Activated CD4-positive, alpha-beta T cell treated with anti-CD3 and anti-CD28 coated beads, Interleukin-2, amount 10 ng/mL, durations not matched to agents 24 days and 14 days (primary cell): ENCODE results near the gene TBC1D21. TPM values are rescaled to one million over a fixed set of nuclear protein-coding genes. Genes with fewer than 3 reads are reported as not detected.

Source experiments
- DNase-seq: peaks from one replicate; pipeline ENCODE4 v3.0.0; 2022
- H3K27ac Mint-ChIP-seq: one replicate; pipeline ENCODE4 v1.8.0; 2022; ENCODE audit warnings: mild to moderate bottlenecking, mixed read lengths
- H3K27me3 Mint-ChIP-seq: one replicate; pipeline ENCODE4 v1.8.0; 2022; ENCODE audit warnings: mixed read lengths
- H3K36me3 Mint-ChIP-seq: one replicate; pipeline ENCODE4 v1.8.0; 2022; ENCODE audit warnings: low read depth, mild to moderate bottlenecking, mixed read lengths
- H3K4me1 Mint-ChIP-seq: one replicate; pipeline ENCODE4 v1.8.0; 2021; ENCODE audit warnings: mixed read lengths
- H3K4me3 Mint-ChIP-seq: one replicate; pipeline ENCODE4 v1.8.0; 2022; ENCODE audit warnings: mild to moderate bottlenecking, moderate library complexity, mixed read lengths
- H3K9me3 Mint-ChIP-seq: one replicate; pipeline ENCODE4 v1.8.0; 2021; ENCODE audit warnings: mixed read lengths
- intact Hi-C: fragments of 100-400 bp; cut with micrococcal nuclease; formaldehyde crosslinking; loops from one replicate; pipeline ENCODE4 v1.15.1; 2023
- total RNA-seq: library from RNA; stranded (reverse); gene quantifications from 2 replicates; pipeline ENCODE4 v1.2.3, GENCODE V29; 2022

The TBC1D21 gene
- total RNA-seq, 1 donor from 2014 or later, result not detected

DNA sequence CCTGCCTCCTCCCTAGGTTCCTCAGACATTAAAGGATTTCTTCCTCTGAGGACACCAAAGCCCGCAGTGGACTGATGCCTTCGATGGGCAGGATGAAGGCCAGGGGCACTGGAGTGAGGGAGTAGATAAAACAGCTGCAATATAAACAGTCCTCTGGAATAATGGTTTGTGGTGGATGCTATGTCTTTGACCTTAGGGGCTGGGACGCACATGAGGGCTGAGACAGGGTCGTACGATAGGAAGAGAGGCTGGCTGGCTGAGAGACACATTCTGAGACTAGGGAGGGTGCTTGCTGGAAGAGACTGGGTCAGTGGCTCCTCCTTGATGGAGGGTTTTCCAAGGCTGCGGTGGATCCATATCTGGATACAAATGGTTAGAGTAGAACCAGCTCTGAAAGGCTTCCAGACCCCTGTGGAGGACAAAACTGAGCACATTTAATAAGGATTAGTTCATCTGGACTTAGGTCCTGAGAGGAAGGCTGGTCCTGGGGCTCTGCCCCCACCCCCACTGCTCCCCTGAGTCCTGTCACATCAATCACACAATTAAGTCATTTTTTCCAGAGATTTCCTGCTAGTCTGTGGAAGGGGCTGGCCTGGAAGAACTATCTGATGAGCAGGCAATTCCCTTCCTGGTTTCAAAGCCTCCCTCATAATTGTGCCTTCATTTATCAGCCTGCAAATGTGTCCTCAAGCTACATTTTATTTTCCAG is 15.8 kb downstream of the TBC1D21 start:
- Mint-ChIP-seq H3K27ac (no peak overlapping the region), H3K9me3 (no peaks in the 10 kb centered on the region), H3K27me3 (peaks cover 9% of the 10 kb centered on the region), H3K36me3 (no peaks in the 10 kb centered on the region), H3K4me3 (no peak overlapping the region), H3K4me1 (no peaks in the 10 kb centered on the region)
- intact Hi-C loops, result no loop called here
- DNase-seq, result no peak

DNA sequence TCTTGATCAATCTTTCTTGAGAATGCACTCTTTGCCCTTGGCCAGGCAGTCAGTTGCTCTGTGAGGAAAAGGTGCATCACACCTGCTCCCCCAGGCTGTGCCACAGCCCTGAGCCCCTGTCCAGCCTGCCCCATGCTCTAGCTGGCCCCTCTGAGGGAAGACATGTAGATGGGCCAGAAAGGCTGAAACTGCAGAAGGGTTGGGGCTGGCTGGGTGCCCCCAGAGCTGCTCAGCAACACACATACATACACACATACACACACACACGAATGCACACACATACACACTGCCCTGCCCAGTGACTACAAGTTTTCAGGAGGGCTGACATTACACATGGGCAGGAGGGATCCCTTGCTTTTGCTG is 16.4 kb downstream of the TBC1D21 start:
- no peak for DNase-seq
- H3K4me3 Mint-ChIP-seq, result no peak overlapping the region
- no peaks in the 10 kb centered on the region for H3K4me1 Mint-ChIP-seq
- H3K9me3 Mint-ChIP-seq, result no peaks in the 10 kb centered on the region
- H3K27me3 Mint-ChIP-seq, result peaks cover 9% of the 10 kb centered on the region
- no peak overlapping the region for H3K27ac Mint-ChIP-seq
- intact Hi-C loops, result no loop called here
- H3K36me3 Mint-ChIP-seq, result no peaks in the 10 kb centered on the region

DNA sequence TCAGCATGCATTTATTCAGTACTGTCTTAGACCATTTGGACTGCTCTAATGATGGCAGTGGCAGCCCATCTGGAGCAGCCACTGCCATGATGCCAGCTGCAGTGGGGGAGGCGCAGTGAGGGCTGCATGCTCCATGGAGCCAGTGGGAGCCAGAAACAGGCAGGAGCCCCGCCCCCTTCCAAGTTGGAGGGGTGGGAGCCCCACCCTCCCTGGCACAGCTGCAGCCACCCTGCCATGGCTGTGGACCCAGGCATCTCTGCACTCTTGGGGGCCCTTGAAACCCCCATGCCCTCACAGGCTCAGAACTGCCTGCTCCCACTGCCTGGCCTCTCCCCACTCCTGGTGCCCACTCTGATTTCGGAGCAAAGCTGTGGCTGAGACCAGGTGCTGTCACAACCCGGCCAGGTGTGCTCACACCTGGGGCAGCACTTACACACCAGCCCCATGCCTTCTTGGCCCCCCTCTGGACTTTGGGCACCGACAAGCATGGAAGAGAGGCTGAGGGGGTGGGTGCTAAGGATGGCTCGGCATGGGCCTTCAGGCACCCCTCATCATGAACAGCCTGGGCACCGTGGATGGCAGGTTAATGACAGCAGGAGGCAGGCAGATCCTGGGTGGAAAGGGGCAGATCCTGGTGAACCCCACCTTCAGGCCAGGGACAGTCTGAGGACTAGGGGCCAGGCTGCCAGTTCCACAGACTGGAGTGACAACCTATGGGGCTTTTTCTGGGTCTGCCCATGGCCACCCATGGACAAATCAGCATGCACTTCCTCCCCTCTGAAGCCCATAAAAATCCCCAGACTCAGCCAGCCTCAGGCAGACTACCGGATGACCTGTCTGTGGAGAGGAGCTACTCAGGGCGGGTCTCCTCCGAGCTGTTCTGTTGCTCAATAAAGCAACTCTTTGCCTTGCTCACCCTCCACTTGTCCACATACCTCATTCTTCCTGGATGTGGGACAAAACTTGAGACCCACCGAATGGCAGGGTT is 18.3 kb downstream of the TBC1D21 start:
- intact Hi-C loops, result no loop called here
- H3K27ac Mint-ChIP-seq, result no peak overlapping the region
- H3K36me3 Mint-ChIP-seq, result no peaks in the 10 kb centered on the region
- H3K27me3 Mint-ChIP-seq, result peaks cover 9% of the 10 kb centered on the region
- no peak for DNase-seq
- no peak overlapping the region for H3K4me3 Mint-ChIP-seq
- no peaks in the 10 kb centered on the region for H3K4me1 Mint-ChIP-seq
- H3K9me3 Mint-ChIP-seq, result no peaks in the 10 kb centered on the region

DNA sequence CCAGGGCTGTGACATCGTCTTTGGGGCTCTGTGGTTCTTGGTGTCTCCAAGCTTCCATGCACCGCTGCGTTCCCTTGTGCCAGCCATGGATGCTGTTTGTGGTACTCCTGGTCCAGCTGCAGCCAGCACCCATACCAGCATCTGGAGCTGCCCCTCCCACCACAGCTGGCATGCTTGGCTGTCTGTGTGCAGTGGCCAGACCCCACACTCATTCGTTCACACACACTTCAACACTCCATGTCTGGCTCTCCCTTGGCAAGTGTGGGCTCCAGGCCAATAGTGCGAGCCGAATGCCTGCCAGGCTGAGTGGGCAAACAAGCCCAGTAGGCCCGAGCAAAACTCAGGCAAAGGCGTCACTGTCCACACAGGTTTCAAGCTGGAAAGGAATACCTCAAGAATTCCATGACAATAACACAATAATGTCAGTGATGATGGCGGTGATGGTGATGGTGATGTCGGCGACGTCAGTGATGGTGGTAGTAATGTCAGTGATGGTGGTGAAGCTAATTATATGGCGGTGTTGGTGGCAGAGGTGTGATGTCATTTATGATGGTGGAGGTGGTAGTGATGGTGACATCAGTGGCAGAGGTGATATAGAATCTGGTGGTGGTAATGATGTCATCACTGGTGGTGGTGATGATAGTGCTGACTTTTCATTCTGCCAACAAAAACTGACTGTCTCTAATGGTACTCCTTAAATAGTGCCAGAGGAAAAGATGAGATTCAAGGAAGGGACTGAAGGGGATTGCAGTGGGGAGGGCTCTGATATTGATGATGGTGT is 19.3 kb downstream of the TBC1D21 start:
- Mint-ChIP-seq H3K27me3 (peaks cover 9% of the 10 kb centered on the region), H3K4me1 (no peaks in the 10 kb centered on the region), H3K36me3 (no peaks in the 10 kb centered on the region), H3K4me3 (no peak overlapping the region), H3K9me3 (no peaks in the 10 kb centered on the region), H3K27ac (no peak overlapping the region)
- intact Hi-C loops, result no loop called here
- no peak for DNase-seq

DNA sequence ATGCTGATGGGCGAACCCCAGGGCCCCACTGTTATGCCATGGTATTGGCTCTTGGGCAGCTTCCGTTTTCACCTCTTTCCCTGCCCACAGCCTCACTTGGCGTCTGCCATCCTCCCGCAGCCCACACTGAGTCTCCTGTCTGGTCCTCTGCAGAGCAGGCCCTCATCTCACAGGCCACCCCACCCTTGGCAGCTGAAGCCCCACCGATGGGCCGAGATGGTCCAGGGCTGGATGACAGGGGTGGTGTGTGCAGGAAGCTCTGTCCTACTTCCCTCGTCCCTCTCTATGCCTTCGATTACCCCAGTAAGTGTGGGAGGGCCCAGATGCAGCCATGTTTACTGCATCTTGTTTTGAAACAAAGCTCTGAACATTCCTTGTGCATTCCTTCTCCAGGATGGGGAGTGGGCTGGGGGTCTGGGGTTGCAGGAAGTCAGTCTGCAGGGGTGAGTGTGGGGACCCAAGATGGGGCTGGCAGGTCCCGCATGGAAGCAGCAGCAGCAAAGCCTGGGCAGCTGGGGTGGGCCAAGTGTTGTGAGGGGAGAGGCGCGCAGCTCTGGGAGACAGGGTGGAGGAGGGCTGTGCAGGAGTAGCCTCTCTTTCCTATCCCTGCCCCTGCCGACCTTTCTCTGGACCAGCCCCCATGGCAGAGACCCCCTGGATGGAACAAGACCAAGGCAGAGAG is 20.9 kb downstream of the TBC1D21 start:
- peaks cover 10% of the 10 kb centered on the region for H3K27me3 Mint-ChIP-seq
- no peaks in the 10 kb centered on the region for H3K9me3 Mint-ChIP-seq
- DNase-seq, result no peak
- no peaks in the 10 kb centered on the region for H3K36me3 Mint-ChIP-seq
- H3K4me3 Mint-ChIP-seq, result no peak overlapping the region
- H3K4me1 Mint-ChIP-seq, result no peaks in the 10 kb centered on the region
- intact Hi-C loops, result no loop called here
- H3K27ac Mint-ChIP-seq, result no peak overlapping the region

DNA sequence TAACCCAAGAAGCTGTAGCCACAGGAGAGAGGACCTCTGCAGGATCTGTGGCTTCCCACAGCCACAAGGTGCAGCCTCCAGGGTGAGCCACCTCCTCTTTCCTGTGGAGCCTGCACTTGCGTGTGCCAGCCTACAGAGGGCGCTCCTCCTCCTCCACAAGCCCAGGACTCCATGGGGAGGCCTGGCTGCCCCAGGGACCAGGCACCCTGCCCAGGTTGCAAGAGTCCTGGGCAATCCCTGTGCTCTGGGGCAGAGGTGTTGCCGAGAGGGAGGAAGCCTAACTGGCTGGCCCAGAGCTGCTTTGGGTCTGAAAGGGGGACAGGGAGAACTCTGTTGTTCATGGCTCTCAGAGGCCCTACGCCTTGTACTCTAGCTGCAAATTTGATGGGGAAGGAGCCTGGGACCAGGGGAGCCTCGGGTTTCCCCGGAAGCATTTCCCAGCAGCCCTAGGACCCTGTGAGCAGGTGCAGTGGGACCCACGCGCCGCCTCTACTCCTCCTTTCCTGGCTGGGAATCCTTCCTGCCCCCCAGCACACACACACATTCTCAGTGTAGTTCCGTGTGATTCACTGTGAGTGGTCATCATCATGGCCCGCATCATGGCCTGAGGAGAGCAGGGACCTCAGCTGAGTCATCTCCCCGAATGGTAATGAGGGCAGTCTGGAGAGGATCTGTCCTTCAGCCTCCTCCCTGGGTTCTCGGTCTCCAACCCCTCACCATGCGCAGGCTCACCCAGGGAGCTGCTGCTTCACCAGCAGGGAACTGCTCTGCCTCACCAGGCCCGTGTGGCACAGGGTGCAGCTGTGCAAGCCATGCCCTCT is 24.3 kb downstream of the TBC1D21 start:
- Mint-ChIP-seq H3K4me3 (no peak overlapping the region), H3K9me3 (no peaks in the 10 kb centered on the region), H3K36me3 (no peaks in the 10 kb centered on the region), H3K27me3 (peaks cover 5% of the 10 kb centered on the region), H3K27ac (no peak overlapping the region), H3K4me1 (no peaks in the 10 kb centered on the region)
- intact Hi-C loops, result loop anchor here (1.0 kb wide), 2 partner anchors 27 to 67 kb away; no protein-coding TSS in a partner anchor
- DNase-seq, result peak; percentile 91

DNA sequence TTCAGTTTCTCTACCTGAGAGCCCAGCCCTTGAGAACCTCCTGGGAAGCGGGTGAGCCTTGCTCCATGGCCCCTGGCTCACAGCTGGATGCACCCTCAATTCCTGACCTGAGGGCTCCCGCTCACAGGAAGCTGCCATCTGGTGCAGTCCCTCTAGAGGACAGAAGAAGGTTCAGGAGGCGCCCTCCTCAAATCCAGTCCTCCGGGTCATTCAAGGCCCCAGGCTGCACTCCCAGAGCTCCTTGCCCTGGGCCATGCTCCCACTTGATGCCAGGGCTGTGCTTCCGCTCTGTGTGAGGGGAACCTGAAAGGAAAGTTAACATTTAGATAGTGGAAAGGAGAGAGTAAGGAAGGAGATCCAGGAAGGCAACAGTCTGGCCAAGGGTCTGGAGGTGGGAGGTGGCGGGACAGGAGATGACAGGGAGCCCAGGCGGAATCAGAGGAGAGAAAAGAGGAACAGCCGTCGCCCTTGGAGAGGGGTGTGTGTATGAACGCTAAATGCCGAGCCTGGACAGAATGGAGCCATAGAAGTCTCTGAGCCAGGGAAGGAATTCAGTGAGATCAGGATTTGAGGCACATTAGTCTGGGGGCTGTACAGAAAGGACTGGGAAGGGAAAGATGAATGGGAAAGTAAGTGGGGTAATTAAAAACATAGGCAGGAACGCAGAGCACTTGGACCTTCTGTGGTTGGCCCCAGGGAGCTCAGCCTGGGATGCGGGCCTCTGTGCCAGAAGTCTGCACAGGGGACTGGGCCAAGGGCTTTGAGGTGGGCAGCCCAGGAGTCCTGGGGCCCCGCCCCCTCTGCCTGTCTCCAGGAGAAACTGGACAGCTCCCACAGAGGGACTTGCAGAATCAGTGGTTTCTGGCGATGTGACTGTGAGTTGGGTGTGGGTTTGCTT is 26.1 kb downstream of the TBC1D21 start:
- intact Hi-C loops, result no loop called here
- H3K36me3 Mint-ChIP-seq, result no peaks in the 10 kb centered on the region
- no peaks in the 10 kb centered on the region for H3K4me1 Mint-ChIP-seq
- no peak overlapping the region for H3K27ac Mint-ChIP-seq
- no peaks in the 10 kb centered on the region for H3K9me3 Mint-ChIP-seq
- H3K4me3 Mint-ChIP-seq, result no peak overlapping the region
- no peak for DNase-seq
- peaks cover 6% of the 10 kb centered on the region for H3K27me3 Mint-ChIP-seq

DNA sequence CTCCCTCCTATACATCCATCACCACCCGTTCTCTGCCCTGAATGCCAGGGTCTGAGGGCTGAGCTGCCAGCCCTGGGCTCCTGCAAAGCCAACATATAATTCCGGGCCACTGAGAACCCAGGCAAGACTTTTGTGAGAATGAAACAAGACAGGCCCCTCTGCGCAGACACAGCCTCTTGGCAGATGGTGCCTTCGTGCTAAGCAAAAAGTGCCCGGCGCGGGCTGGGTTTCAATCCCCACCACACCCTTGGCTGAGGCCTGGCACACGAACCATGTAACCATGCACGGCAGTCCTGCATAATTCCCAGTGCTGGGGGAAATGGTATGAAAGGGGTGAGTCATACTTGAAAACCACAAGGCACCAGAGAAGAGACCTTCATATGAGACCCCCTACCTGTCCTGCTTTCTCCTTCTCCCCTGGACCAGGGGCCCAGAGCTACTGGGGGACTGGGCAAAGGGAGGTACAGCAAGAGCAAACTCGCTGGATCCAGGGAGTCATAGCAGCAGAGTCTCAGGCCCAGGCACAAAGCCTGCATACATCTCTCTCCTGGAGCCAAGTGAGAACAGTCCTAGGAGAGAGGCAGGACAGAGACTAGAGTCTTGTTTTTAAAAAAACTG is 26.8 kb downstream of the TBC1D21 start:
- Mint-ChIP-seq H3K9me3 (no peaks in the 10 kb centered on the region), H3K4me1 (no peaks in the 10 kb centered on the region), H3K4me3 (no peak overlapping the region), H3K27me3 (peaks cover 6% of the 10 kb centered on the region), H3K27ac (no peak overlapping the region), H3K36me3 (no peaks in the 10 kb centered on the region)
- intact Hi-C loops, result no loop called here
- DNase-seq, result no peak

DNA sequence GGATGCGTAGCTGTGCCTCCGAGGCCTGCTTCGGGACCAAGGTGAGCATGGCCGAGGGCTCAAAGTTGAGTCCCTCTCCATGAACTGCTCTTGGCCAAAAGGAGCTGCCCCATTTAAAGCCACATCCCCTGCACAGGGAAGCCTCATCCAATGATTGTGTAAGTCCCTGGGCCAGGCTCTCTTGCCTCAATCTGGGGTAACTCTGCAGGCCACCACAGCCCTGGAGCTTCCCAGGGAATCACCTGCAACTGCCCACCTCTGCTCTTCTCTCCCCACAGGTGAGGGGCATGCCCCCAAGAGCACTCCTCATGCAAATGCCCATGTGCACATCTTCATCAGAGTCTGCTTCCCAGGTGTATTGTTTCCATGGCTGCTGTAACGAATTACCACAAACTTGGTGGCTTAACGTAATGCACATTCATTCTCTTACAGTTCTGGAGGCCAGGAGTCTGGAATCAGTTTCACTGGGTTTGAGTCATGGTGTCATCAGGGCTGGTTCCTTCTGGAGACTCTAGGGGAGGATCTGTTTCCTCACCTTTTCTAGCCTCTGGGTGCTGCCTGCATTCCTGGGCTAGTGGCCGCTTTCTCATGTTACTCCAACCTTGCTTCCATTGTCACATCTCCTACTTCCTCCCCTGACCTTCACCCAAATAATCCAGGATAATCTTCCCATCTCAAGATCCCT is 27.9 kb downstream of the TBC1D21 start:
- DNase-seq, result no peak
- Mint-ChIP-seq H3K9me3 (no peaks in the 10 kb centered on the region), H3K4me1 (no peaks in the 10 kb centered on the region), H3K27me3 (peaks cover 6% of the 10 kb centered on the region), H3K36me3 (no peaks in the 10 kb centered on the region), H3K4me3 (no peak overlapping the region), H3K27ac (no peak overlapping the region)
- intact Hi-C loops, result no loop called here

DNA sequence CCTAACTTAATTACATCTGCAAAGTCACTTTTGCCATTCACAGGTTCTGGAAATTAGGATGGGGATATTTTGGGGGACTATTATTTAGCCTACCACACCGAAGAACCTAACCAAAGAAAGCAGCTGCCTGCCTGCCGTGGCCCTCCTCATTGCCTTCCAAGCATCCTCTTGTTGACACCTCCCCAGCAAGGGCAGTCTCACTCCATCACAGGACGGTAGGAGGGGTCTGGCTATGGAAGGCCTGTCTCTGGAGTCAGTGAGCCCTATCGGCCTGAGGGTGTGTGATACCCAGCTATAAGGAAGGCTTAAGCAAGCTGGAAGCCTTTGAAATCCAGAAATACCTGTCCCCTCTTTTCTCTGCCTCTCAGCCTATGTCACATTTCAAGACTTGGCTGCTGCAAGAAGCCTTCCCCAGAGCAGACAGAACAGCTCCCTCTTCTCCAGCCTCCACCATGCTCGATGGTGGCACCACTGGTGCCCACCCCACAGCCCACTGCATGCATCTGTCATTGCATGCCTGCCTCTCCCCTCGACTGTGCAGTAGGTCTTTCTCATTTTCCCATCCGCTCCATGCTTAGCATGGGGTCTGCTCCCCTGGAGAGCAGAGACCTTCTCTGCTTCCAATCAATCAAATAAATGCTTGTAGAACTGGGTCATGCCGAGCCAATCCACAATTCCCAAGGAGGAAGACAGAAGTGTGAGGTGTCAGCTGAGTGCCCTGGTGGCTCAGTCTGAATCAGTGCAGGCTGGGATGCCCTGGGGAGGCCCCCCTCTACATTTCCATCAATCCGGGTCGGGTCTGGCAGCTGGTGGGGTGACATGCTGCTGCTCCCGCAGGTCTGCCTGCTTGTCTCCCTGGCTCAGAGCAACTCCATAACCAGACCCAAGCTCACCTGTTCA is 29.0 kb downstream of the TBC1D21 start:
- DNase-seq, result no peak
- Mint-ChIP-seq H3K27ac (no peak overlapping the region), H3K36me3 (no peaks in the 10 kb centered on the region), H3K4me1 (peaks cover 5% of the 10 kb centered on the region), H3K27me3 (peaks cover 6% of the 10 kb centered on the region), H3K4me3 (no peak overlapping the region), H3K9me3 (no peaks in the 10 kb centered on the region)
- intact Hi-C loops, result no loop called here
